Uterus (tissue), 4 donors: ENCODE data around the gene CELF4. TPM values are rescaled to one million over a fixed set of nuclear protein-coding genes. Genes with fewer than 3 reads are reported as not detected.

Source experiments
- DNase-seq, 2 donors: peaks; one replicate each; pipeline ENCODE4 v3.0.0-alpha.2; 2019 to 2020
- H3K27ac ChIP-seq, 2 donors: fragments of 200-600 bp; sonication (generic); 1 replicate in 1 of 2; 2 replicates in 1 of 2; pipeline ENCODE4 v1.5.1; 2016 to 2018
- H3K27me3 ChIP-seq, 2 donors: fragments of 200-600 bp; sonication (generic); one replicate each; pipeline ENCODE4 v1.5.1; 2018 to 2019; ENCODE audit warnings: control low read depth in 1 of 2
- H3K36me3 ChIP-seq, 2 donors: fragments of 200-600 bp; sonication (generic); one replicate each; pipeline ENCODE4 v1.5.1; 2019; ENCODE audit warnings: control low read depth in 1 of 2
- H3K4me1 ChIP-seq, 2 donors: fragments of 200-600 bp; sonication (generic); one replicate each; pipeline ENCODE4 v1.5.1; 2018 to 2019; ENCODE audit warnings: control low read depth in 1 of 2
- H3K4me3 ChIP-seq, 2 donors: fragments of 200-600 bp; sonication (generic); 1 replicate in 1 of 2; 2 replicates in 1 of 2; pipeline ENCODE4 v1.5.1; 2018 to 2019; ENCODE audit warnings: mild to moderate bottlenecking in 1 of 2
- H3K9me3 ChIP-seq, 2 donors: fragments of 200-600 bp; sonication (generic); one replicate each; pipeline ENCODE4 v1.5.1; 2019; ENCODE audit warnings: control low read depth in 1 of 2
- CTCF ChIP-seq, 4 experiments: fragments of 200-600 bp in 2 of 4; fragments of 450-650 bp in 2 of 4; sonication (generic) in 2 of 4; IDR thresholded peaks; one replicate each; pipeline ENCODE4 v1.5.1; 2016 to 2019; ENCODE audit warnings: antibody characterized with exemption in 4 of 4, mild to moderate bottlenecking in 2 of 4, moderate library complexity in 1 of 4
- POLR2A ChIP-seq, 2 donors: fragments of 450-650 bp; IDR thresholded peaks; one replicate each; pipeline ENCODE4 v1.6.1; 2016; ENCODE audit warnings: antibody characterized with exemption in 2 of 2, mild to moderate bottlenecking in 1 of 2, moderate library complexity in 1 of 2
- intact Hi-C: fragments of 100-400 bp; cut with DNase I; formaldehyde crosslinking; loops from one replicate; pipeline ENCODE4 v1.15.1; 2023; ENCODE audit warnings: low total_unique reads
- total RNA-seq, 4 donors: library from RNA; depleted of rRNA in 3 of 4; stranded (reverse); fragments of >200 nt in 3 of 4; gene quantifications; one replicate each; pipeline versions ENCODE4 v1.1.0 to v1.2.4, GENCODE V29; 2014 to 2023
- donor health status: DM: yes; HTN: yes; CAD: no.

Gene CELF4
- total RNA-seq, 4 donors from 2014 or later, result 0.18 to 1.7 TPM; not detected in 2

- no peak overlapping the region for H3K27ac ChIP-seq
- intact Hi-C loops, result no loop called here
- H3K27me3 ChIP-seq, result no peaks in the 10 kb centered on the region
- no peak overlapping the region for H3K4me3 ChIP-seq
- no peak for TF ChIP-seq POLR2A (IDR thresholded peaks at IDR 0.05)
- no peak for TF ChIP-seq CTCF (IDR thresholded peaks at IDR 0.05)
- peaks cover 0 to 11% of the 10 kb centered on the region in 2 donors for H3K4me1 ChIP-seq
- no peak for DNase-seq
- no peaks in the 10 kb centered on the region for H3K9me3 ChIP-seq
- no peaks in the 10 kb centered on the region for H3K36me3 ChIP-seq
Observed at GRCh38 chr18:37482433-37482832, 83.2 kb downstream of the CELF4 start.

- intact Hi-C loops, result no loop called here
- TF ChIP-seq POLR2A (IDR thresholded peaks at IDR 0.05) (no peak), CTCF (IDR thresholded peaks at IDR 0.05) (no peak)
- Histone ChIP-seq H3K9me3 (no peaks in the 10 kb centered on the region), H3K36me3 (no peaks in the 10 kb centered on the region), H3K4me3 (no peak overlapping the region), H3K27ac (no peak overlapping the region), H3K27me3 (no peaks in the 10 kb centered on the region), H3K4me1 (peaks cover 0 to 11% of the 10 kb centered on the region in 2 donors)
- no peak for DNase-seq
Observed at GRCh38 chr18:37482002-37482401, 83.6 kb downstream of the CELF4 start.

- intact Hi-C loops, result no loop called here
Observed at GRCh38 chr18:37481491-37481890, 84.1 kb downstream of the CELF4 start.

GRCh38 chr18:37481072-37481471 is 84.5 kb downstream of the CELF4 start:
- intact Hi-C loops, result no loop called here
- no peaks in the 10 kb centered on the region for H3K27me3 ChIP-seq
- H3K4me1 ChIP-seq, result peaks cover 0 to 11% of the 10 kb centered on the region in 2 donors

More at GRCh38 chr18:37481491-37481890, 84.1 kb downstream of the CELF4 start:
- no peak for DNase-seq
- no peaks in the 10 kb centered on the region for H3K36me3 ChIP-seq
- H3K27ac ChIP-seq, result no peak overlapping the region
- no peak overlapping the region for H3K4me3 ChIP-seq
- no peak for TF ChIP-seq CTCF (IDR thresholded peaks at IDR 0.05)
- no peak for TF ChIP-seq POLR2A (IDR thresholded peaks at IDR 0.05)
- peaks cover 0 to 11% of the 10 kb centered on the region in 2 donors for H3K4me1 ChIP-seq
- H3K9me3 ChIP-seq, result no peaks in the 10 kb centered on the region
- no peaks in the 10 kb centered on the region for H3K27me3 ChIP-seq

More at GRCh38 chr18:37481072-37481471, 84.5 kb downstream of the CELF4 start:
- H3K9me3 ChIP-seq, result no peaks in the 10 kb centered on the region
- DNase-seq, result no peak
- H3K36me3 ChIP-seq, result no peaks in the 10 kb centered on the region
- H3K27ac ChIP-seq, result no peak overlapping the region
- H3K4me3 ChIP-seq, result no peak overlapping the region
- TF ChIP-seq POLR2A (IDR thresholded peaks at IDR 0.05), result no peak
- TF ChIP-seq CTCF (IDR thresholded peaks at IDR 0.05), result no peak
